ENCODE measurements around the gene PRRC2A. TPM values are rescaled to one million over a fixed set of nuclear protein-coding genes. Genes with fewer than 3 reads are reported as not detected.

PRRC2A gene
- total RNA-seq, 1 donor from 2014 or later = 27.2 TPM

DNA sequence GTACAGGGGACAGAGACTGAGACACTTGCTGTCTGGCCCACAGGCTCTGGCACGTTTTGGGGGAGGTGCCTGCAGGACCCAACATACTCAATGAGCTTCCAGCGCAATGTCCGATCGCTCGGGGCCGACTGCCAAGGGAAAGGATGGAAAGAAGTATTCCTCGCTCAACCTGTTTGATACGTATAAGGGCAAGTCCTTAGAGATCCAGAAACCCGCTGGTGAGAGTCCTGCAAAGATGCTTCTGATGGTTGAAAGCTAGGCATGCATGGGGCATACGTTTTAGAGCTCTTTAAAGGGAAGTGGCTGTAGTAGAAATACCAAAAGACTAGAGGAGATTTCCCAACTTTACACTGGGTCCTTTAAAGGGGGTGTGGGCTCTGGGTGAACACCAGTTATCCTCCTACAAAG is 2.2 kb downstream of the PRRC2A start:
- DNase-seq (ENCODE audit: low read depth in 2 of 2) = no peak

DNA sequence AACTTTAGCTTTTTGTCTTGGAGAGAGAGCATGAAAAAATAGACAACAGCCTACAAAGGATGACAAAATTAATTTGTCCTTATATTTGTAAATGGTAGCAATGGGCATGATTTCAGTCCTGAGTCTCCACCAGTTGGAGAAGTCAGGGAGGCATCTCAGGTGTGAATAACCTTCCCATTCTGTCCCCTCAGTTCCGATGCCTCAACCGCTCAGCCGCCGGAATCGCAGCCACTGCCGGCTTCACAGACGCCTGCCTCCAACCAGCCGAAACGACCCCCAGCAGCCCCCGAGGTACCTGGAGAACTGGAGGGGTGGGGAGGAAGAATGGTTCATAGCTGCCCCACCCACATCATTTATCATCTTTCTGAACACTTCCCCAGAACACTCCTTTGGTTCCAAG is 3.6 kb downstream of the PRRC2A start:
- DNase-seq (ENCODE audit: low read depth in 2 of 2) = no peak

DNA sequence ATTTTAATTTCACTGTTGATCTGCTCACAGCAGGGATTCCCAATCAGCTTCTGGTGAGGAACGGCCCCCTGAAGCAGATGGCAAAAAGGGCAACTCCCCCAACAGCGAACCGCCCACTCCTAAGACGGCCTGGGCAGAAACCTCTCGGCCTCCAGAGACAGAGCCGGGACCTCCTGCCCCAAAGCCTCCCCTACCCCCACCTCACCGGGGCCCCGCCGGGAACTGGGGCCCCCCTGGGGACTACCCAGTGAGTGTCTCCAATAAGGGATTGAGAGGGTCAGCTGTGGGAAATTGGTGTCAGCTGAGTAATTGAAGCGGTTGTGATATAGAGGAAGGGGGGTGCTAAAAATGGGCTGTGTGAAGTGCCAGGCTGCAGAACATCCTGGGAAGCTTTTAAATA is 6.4 kb downstream of the PRRC2A start:
- no peak for DNase-seq (ENCODE audit: low read depth in 2 of 2)

DNA sequence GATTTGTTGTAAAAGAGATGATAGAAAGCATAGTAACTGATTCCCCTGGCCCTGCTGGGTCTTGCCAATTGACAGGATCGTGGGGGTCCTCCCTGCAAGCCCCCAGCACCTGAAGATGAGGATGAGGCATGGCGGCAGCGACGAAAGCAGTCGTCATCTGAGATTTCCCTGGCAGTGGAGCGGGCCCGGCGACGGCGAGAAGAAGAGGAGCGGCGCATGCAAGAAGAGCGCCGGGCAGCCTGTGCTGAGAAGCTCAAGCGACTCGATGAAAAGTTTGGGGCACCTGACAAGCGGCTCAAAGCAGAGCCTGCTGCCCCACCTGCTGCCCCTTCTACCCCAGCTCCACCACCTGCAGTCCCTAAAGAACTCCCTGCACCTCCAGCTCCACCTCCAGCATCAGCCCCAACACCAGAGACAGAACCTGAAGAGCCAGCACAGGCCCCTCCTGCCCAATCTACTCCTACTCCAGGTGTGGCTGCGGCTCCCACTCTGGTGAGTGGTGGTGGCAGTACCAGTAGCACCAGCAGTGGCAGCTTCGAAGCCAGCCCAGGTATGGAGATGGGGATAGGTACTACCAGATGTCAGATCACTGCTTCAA is 7.3 kb downstream of the PRRC2A start:
- DNase-seq (ENCODE audit: low read depth in 2 of 2) = no peak

DNA sequence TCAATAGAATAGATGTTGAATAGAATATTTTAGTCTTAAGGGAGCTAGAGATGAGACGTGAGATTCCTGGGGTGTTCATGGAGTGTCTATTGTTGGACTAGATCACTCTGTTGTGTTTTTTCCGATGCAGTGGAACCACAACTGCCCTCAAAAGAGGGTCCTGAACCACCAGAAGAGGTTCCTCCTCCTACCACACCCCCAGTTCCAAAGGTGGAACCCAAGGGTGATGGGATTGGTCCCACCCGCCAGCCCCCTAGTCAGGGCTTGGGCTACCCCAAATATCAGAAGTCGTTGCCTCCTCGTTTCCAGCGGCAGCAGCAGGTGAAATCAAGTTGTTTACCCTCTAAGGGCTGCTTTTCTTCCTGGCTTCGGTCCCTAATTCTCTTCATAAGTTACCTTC is 8.5 kb downstream of the PRRC2A start:
- DNase-seq (ENCODE audit: low read depth in 2 of 2) = no peak

DNA sequence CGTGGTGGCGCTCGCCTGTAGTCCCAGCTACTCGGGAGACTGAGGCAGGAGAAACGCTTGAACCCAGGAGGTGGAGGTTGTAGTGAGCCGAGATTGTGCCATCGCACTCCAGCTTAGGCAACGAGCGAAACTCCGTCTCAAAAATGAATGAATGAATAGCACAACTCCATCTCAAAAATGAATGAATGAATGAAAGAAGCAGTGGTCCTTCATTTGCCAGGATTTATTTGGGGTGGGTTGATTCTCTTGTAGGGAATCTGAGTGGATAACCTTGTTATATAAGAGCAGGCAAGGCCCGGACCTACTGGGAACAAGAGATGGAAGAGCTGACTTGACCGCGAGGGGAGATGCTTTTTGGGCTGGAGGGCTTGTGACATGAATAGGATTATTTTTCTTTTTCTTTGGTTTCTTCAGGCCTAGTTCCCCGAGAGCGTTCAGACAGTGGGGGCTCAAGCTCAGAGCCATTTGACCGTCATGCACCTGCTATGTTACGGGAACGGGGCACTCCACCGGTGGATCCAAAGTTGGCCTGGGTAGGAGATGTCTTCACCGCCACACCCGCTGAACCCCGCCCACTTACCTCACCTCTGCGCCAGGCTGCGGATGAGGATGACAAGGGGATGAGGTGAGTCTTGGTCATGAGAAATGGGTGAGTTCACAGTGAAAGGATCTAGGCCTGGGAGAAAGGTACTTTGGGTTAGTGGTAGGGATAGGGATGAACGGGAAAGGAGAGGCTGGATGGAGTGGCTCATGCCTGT is 9.8 kb downstream of the PRRC2A start:
- DNase-seq (ENCODE audit: low read depth in 2 of 2) = no peak

DNA sequence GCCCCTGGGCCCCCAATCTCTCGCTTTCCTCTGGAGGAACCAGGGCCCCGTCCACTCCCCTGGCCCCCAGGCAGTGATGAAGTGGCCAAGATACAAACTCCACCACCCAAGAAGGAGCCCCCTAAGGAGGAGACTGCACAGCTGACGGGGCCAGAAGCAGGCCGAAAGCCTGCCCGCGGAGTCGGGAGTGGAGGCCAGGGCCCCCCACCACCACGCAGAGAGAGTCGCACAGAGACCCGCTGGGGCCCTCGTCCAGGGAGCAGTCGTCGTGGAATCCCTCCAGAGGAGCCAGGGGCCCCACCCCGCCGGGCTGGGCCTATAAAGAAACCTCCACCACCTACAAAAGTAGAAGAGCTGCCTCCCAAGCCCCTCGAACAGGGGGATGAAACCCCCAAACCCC is 10.7 kb downstream of the PRRC2A start:
- DNase-seq (ENCODE audit: low read depth in 2 of 2) = no peak

DNA sequence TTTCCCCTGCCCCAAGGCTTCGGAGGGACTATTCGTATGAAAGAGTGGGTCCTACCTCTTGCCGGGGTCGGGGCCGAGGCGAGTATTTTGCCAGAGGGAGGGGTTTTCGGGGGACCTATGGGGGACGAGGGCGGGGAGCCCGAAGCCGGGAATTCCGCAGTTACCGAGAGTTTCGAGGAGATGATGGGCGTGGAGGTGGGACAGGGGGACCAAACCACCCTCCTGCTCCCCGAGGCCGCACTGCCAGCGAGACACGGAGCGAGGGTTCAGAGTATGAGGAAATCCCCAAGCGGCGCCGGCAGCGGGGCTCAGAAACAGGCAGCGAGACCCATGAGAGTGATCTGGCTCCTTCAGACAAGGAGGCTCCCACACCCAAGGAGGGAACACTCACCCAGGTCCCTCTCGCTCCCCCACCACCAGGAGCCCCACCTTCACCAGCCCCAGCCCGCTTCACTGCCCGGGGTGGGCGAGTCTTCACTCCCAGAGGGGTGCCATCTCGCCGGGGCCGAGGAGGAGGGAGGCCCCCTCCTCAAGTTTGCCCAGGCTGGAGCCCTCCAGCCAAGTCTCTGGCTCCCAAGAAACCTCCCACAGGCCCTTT is 11.3 kb downstream of the PRRC2A start:
- no peak for DNase-seq (ENCODE audit: low read depth in 2 of 2)

DNA sequence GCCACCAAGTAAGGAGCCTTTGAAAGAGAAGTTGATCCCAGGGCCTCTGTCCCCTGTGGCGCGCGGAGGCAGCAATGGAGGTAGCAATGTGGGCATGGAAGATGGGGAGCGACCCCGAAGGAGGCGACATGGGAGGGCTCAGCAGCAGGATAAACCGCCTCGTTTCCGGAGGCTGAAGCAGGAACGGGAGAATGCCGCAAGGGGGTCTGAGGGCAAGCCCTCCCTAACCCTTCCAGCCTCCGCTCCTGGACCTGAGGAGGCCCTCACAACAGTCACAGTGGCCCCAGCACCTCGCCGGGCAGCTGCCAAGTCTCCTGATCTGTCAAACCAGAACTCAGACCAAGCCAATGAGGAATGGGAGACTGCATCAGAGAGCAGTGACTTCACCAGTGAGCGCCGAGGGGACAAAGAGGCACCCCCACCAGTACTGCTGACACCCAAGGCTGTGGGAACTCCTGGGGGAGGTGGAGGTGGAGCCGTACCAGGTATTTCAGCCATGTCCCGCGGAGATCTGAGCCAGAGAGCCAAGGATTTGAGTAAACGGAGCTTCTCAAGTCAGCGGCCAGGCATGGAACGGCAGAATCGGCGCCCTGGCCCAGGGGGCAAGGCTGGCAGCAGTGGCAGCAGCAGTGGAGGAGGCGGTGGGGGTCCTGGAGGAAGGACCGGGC is 11.9 kb downstream of the PRRC2A start:
- DNase-seq (ENCODE audit: low read depth in 2 of 2) = no peak

DNA sequence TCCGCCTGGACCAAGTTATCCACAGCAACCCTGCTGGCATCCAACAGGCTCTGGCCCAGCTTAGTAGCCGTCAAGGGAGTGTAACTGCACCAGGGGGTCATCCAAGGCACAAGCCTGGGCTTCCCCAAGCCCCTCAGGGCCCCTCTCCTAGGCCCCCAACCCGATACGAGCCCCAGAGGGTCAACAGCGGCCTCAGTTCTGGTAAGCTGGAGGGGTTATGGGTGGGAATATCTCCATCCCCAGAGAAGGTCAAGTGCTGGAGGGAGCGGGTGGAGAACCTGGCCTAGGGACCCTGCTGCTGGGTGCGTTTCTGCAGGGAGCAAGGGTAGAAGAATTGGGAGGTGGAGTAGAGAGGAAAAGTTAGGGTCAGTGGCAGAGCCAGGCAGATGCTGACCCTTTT is 12.9 kb downstream of the PRRC2A start:
- DNase-seq (ENCODE audit: low read depth in 2 of 2) = no peak

DNA sequence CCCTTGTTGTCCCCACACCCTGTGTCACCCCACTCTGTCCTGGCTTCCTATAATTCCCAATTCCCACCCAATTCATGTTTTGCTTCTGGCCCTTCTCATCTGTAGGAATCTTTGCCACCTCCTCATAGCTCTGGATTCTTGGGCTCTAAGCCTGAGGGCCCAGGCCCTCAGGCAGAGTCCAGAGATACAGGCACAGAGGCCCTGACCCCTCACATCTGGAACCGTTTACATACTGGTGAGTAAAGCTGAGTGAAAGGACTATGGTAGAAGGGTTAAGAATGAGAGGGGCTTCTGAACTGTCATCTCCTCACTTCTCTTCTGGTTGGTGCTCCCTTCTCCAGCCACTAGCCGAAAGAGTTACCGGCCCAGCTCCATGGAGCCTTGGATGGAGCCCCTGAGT is 13.6 kb downstream of the PRRC2A start:
- DNase-seq (ENCODE audit: low read depth in 2 of 2) = no peak

DNA sequence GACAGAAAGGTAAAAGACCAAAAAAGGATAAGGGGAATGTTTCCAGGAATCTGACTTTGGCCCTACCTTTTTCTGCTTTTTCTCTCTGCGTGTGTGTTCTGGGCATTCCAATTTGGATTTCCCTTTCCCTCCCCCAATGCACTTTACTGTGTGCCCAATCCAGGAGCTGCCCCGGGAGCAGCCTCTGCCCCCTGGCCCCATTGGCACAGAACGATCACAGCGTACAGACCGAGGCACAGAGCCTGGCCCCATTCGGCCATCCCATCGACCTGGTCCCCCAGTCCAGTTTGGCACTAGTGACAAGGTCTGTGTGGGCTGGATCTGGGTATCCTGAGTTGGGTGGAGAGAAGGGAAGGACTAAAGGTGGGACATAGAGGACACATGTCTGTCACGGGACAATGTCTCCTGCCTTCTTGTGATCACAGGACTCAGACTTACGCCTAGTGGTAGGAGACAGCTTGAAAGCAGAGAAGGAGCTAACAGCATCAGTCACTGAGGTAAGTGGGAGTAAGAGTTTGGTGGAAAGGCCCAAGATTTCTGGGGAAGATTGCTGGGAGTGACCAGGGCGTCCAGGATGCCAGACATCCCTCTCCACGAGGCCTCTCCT is 14.6 kb downstream of the PRRC2A start:
- DNase-seq (ENCODE audit: low read depth in 2 of 2) = no peak

DNA sequence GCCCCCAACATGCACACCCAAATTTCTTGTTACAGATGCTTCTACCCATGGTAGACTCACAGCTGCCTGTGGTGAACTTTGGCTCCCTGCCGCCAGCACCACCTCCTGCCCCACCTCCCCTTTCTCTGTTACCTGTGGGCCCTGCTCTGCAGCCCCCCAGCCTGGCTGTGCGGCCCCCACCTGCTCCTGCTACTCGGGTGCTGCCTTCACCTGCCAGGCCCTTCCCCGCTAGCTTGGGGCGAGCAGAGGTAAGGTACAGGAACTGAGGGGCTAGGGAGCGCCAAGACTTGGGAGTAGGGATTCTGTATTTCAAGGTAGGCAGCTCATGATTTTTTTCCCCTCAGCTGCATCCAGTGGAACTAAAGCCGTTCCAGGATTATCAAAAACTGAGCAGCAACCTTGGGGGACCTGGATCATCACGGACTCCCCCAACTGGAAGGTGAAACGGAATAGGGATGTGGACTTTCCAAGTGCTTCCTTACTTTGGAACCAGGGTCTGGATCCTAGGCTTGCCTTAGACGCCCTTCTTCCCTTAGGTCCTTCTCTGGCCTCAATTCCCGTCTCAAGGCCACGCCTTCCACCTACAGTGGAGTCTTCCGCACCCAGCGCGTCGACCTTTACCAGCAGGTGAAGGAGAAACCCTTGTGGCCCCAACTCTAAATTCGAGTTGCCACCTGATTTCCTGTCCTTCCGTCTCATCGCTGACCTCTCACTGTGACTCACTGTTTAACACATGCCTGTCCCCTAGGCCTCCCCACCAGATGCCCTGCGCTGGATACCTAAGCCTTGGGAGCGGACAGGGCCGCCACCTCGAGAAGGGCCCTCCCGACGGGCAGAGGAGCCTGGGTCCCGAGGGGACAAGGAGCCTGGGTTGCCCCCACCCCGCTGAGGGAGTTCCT is 16.4 kb downstream of the PRRC2A start:
- DNase-seq (ENCODE audit: low read depth in 2 of 2) = no peak

DNA sequence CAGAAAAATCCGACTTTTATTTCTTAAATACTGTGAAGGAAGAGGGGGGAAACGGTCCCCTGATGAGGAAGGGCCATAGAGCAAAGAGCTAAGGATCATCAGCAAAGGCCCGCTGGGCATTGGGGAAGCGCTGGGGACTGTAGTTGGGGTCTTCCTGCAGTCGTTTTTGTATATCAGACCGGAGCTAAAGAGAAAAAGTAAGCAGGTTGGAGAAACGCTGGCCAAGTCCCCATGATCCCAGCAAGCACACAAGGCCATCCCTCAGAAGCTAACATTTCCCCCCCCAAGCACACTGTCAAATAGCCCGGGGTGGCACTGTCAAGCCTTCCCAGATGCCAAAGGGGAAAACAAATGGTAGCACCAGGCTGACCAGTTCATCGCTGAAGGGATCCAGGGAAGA is 18.5 kb downstream of the PRRC2A start:
- DNase-seq (ENCODE audit: low read depth in 2 of 2) = no peak

DNA sequence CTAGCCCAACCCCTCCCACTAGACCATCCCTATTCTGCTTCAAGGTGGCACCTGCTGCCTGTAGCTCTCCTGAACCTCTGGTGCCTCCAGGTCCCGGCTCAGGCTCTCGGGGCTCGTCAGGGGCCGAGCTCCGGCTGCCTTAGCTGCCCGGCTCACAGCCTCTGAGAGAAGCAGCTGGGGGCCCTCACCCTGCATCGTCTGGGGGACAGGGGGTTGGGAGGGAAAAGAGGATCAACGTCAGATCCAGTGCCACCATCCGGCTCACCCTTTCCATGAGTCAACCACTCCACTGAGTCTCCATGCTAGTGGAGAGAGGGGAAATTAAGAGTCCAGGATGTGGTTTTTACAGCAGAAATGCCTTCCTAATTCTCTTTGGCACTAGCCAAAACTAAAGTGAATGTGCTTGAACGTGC is 18.9 kb downstream of the PRRC2A start:
- DNase-seq (ENCODE audit: low read depth in 2 of 2) = peak; percentile 60 to 83

DNA sequence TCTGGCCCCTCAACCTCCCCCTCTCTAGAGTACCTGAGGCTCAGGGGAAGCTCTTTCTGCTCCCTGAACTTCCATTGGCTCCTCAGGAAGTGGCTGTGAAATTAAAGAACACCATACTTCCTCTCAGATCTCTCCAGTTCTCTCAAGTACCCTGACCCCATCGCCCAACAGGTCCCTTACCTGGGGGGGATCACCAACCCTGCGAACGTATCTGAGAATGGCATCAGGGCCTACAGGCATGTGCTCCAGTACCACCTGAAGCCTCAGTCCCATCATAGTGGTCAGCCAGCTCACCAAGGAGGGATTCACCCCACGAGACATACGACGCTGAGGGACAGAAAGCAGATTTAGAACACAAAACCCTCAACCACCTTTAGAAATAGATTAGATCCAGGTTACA is 20.1 kb downstream of the PRRC2A start:
- no peak for DNase-seq (ENCODE audit: low read depth in 2 of 2)

DNA sequence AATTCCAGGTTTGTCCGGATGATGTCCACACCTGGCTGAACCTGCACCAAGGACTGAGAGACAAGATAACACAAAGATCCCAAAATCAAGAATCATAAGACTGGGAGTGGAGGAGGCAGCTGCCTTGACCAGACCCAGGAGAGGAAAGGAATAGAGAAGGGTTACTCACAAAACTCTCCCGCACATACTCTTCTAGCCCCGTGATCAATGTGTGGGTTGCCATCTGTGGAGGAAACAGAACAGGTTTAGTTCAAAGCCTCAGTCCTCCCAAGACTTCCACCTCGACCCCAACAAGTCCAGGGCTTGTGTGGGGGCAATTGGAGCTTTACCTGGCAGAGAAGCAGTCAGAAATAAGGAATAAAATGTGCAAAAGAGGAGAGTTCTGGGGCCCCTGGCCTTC is 20.9 kb downstream of the PRRC2A start:
- no peak for DNase-seq (ENCODE audit: low read depth in 2 of 2)

DNA sequence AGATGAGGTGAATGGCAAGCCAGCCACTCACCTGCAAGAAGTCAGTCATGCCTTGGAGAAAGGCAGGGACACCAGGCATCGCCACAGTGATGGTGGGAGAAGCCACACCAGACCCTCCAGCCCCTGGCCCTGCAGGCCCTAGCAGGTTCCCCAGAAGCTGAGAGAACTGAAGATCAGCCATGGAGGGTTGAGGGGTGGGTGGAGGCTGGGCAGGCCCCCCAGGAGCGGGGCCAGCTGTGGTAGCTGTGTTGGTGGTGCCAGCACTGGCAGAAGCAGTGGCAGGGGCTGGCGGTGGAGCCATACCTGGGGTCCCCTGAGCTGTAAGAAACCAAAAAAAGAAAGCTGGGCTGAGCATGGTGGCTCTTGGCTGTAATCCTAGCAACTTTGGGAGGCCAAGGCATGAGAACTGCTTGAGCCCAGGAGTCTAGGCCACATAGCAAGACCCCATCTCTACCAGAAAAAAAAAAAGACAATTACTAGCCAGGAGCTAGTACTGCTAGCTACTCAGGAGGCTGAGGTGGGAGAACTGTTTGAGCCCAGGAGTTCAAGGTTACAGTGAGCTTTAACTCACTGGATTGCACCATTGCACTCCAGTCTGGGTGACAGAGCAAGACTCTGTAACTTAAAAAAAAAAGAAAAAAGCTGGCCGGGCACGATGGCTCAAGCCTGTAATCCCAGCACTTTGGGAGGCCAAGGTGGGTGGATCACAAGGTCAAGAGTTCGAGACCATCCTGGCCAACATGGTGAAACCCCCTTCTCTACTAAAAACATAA is 22.5 kb downstream of the PRRC2A start:
- DNase-seq (ENCODE audit: low read depth in 2 of 2) = no peak

DNA sequence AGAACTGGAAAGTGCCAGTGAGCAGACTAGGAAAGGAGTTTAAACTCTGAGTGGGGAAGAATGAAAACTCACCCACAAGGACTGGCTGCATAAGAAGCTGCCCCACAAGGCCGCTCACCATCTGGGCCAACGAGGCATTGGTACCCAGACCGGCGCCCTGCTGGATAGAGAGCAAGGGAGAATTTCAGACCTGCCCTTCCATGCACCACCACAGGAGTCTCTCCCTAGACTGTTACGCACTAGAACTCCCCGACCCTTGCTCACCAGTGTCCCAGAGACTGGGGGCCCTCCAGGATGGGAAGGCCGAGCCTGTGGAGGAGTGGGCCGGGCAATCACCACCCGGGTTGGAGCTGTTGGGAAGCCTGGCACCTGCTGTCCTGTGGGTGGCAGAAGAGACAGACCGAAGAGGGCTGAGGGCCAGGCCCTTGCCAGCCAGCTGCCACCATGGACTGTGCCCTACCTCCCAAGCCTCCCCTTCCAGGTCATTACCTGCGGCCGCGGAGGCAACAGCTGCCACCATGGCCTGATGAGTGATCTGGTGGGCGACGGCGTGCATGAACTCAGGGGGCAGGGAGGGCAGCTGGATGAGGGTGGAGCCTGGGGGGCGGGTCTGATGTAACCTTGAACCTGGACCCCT is 23.4 kb downstream of the PRRC2A start:
- DNase-seq (ENCODE audit: low read depth in 2 of 2) = no peak

DNA sequence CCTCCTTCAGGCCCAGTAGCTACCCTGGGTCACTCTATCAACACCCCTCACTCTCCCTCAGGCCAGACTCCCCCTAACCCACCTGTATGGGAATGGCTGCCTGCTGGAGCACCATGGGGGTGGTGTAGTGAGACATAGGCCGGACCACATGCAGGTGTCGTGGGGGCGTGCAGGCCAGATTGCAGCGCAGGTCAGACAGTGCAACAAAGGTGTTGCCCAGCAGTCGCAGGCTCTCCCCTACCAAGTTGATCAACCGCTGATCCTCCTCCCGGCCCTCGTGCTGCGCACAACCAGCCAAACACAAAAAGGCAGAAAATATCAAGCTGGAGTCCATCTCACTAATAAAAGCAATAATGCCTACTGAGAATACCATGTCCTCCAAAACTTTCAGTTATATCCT is 24.8 kb downstream of the PRRC2A start:
- DNase-seq (ENCODE audit: low read depth in 2 of 2) = no peak
